ENCODE results near the gene ARL14EPL. TPM values are rescaled to one million over a fixed set of nuclear protein-coding genes. Genes with fewer than 3 reads are reported as not detected.

ARL14EPL gene
- polyA plus RNA-seq, 2 of the 4 experiments (the other 2 are of a cell fraction) = 0.05 to 0.21 TPM

- POLR2A ChIA-PET = no interaction called here
- 44% methylated on average over 6 of the region's 6 CpGs for WGBS (ENCODE audit: missing lambda C conversion rate)
- no peak for FAIRE-seq
Observed at GRCh38 chr5:116075191-116075831, 43.0 kb downstream of the ARL14EPL start.

GRCh38 chr5:116076496-116076895 is 44.2 kb downstream of the ARL14EPL start:
- no peaks in the 10 kb centered on the region for H3K4me1 ChIP-seq
- ChIA-PET CTCF (interaction anchor here (1.1 to 1.7 kb wide), 2 partner anchors 8 to 442 kb away, joined by 6 to 7 read pairs; no protein-coding TSS in a partner anchor), POLR2A (no interaction called here)
- ATAC-seq = no peak
- no peak overlapping the region for H3K4me2 ChIP-seq
- no peak for FAIRE-seq
- no peak for DNase-seq (ENCODE audit: low read depth in 1 of 2, low spot score in 1 of 2)
- 100% methylated on average over 1 of the region's 1 CpG for whole genome bisulfite sequencing (ENCODE audit: missing lambda C conversion rate)
- H3K27ac ChIP-seq = no peak overlapping the region
- H3K9me3 ChIP-seq = no peaks in the 10 kb centered on the region
- no peak overlapping the region for H3K4me3 ChIP-seq
- TF ChIP-seq REST (IDR thresholded peaks at IDR 0.05) = no peak
- TF ChIP-seq HOXA7 (CRISPR knock-in tag; IDR thresholded peaks at IDR 0.05) = no peak
- no peak for TF ChIP-seq HMGXB4 (CRISPR knock-in tag; IDR thresholded peaks at IDR 0.05; ENCODE audit: borderline replicate concordance)
- no peak for TF ChIP-seq JUN (IDR thresholded peaks at IDR 0.05)
- TF ChIP-seq USF2 (IDR thresholded peaks at IDR 0.05) = no peak
- TF ChIP-seq EHF (CRISPR knock-in tag; IDR thresholded peaks at IDR 0.05) = no peak
- no peak for TF ChIP-seq JUNB (IDR thresholded peaks at IDR 0.05)
- no peak for TF ChIP-seq EHMT2 (IDR thresholded peaks at IDR 0.05; ENCODE audit: low read depth)

More at GRCh38 chr5:116075191-116075831, 43.0 kb downstream of the ARL14EPL start:
- DNase-seq (ENCODE audit: low read depth in 1 of 2, low spot score in 1 of 2) (no peak), ATAC-seq (no peak)
- H3K9me3 ChIP-seq = no peaks in the 10 kb centered on the region
- no peak overlapping the region for H3K27ac ChIP-seq
- CTCF ChIA-PET = no interaction called here
- H3K4me1 ChIP-seq = no peaks in the 10 kb centered on the region
- no peak overlapping the region for H3K4me2 ChIP-seq
- no peak for TF ChIP-seq TP53 (CRISPR knock-in tag; IDR thresholded peaks at IDR 0.05)
- no peak for TF ChIP-seq SREBF2 (IDR thresholded peaks at IDR 0.05)
- TF ChIP-seq JUNB (IDR thresholded peaks at IDR 0.05) = no peak
- no peak for TF ChIP-seq RAD21 (conservative IDR thresholded peaks at IDR 0.05 in 1 of 2, IDR thresholded peaks at IDR 0.05 in 1 of 2)
- TF ChIP-seq FOXS1 (CRISPR knock-in tag; IDR thresholded peaks at IDR 0.05) = no peak
- no peak for TF ChIP-seq HOXB5 (CRISPR knock-in tag; IDR thresholded peaks at IDR 0.05)
- TF ChIP-seq RCOR1 (IDR thresholded peaks at IDR 0.05; ENCODE audit: low read depth, low read length) = no peak
- H3K4me3 ChIP-seq = no peak overlapping the region

GRCh38 chr5:116078199-116078598 is 45.9 kb downstream of the ARL14EPL start:
- no peak overlapping the region for H3K4me2 ChIP-seq
- CTCF ChIA-PET = interaction anchor here (5.0 kb wide), 1 partner anchor 9 kb away, joined by 30 read pairs; no protein-coding TSS in a partner anchor
- H3K4me1 ChIP-seq = no peaks in the 10 kb centered on the region
- no peak for ATAC-seq
- H3K27ac ChIP-seq = no peak overlapping the region
- 70% methylated on average over 5 of the region's 5 CpGs for WGBS (ENCODE audit: missing lambda C conversion rate)
- DNase-seq (ENCODE audit: low read depth in 1 of 2, low spot score in 1 of 2) = no peak
- POLR2A ChIA-PET = no interaction called here
- no peak for TF ChIP-seq TFCP2L1 (CRISPR knock-in tag; IDR thresholded peaks at IDR 0.05)
- no peak for TF ChIP-seq PHF8 (IDR thresholded peaks at IDR 0.05; ENCODE audit: borderline replicate concordance, low read depth)
- no peak overlapping the region for H3K4me3 ChIP-seq
- FAIRE-seq = no peak
- H3K9me3 ChIP-seq = no peaks in the 10 kb centered on the region

All from A549 (cell line).